ENCODE data around the gene FCER2.
"Not testable (repeated sequence)": the region's sequence is repeated elsewhere in the genome, so short reads cannot be mapped to it uniquely, and the experiment has no call there.

The FCER2 gene

DNA sequence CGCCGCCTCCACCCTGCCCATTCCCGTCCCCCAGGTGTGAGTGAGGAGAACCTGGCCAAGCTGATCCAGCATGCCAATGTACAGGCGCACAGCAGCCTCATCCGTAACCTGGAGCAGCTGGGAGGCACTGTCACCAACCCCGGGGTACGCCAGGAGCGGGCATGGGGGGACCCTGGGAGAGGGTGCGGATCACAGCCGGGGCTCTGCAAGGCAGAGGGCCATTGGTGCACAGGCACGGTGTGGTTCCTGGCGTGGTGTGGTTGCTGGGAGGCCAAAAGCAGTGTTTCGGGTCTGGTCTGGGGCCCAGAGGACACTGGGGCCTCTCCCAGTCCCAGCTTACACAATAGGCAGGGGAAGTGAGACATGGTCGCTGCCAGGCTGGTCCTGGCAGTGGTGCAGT is 56.8 kb downstream of the FCER2 start:
- no peak for DNase-seq

DNA sequence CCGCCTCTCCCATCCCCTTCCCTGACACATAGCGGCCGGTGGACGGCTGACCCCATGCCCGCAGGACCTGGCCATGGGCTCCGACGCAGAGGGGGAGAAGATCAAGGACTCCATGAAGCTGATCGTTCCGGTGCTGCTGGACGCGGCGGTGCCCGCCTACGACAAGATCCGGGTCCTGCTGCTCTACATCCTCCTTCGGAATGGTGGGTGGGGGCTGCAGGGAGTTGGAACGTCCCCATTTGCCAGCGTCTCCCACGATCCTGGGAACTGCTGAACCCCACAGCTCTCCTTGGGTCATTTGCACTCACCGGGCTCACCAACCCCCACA is 57.4 kb downstream of the FCER2 start:
- DNase-seq: no peak

DNA sequence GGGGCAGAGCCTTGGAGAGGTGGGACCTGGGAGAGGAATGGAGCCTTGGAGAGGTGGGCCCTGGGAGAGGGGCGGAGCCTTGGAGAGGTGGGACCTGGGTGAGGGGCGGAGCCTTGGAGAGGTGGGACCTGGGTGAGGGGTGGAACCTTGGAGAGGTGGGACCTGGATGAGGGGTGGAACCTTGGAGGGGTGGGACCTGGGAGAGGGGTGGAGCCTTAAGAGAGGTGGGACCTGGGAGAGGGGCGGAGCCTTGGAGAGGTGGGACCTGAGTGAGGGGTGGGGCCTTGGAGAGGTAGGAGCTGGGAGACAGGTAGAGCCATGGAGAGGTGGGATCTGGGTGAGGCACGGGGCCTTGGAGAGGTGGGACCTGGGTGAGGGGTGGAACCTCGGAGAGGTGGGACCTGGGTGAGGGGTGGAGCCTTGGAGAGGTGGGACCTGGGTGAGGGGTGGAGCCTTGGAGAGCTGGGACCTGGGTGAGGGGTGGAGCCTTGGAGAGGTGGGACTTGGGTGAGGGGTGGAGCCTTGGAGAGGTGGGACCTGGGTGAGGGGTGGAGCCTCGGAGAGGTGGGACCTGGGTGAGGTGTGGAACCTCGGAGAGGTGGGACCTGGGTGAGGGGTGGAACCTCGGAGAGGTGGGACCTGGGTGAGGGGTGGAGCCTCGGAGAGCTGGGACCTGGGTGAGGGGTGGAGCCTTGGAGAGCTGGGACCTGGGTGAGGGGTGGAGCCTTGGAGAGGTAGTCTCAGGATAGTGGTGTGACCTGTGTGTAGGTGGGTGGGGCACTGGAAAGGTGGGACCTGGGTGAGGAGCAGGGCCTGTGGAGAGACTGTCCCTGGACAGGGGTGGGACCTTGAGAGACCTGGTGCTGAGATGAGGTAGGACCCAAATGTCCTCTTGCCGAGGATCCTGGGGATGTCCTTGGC is 58.0 kb downstream of the FCER2 start:
- DNase-seq: not testable (repeated sequence)

DNA sequence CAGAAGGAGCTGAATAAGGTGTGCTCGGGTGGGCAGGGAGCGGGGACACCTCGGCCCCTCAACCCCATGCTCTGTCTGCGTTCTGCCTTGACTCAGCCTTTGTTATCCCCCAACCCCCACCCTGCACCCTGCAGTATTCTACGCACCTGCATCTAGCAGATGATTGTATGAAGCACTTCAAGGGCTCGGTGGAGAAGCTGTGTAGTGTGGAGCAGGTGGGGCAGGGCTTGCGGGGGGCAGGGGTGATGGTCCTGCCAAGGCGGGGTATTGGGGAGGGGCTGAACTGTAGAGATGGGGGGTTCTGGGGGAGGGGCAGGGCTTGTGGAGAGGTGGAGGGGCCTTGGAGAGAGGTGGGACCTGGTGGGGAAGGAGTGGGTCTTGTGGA is 58.9 kb downstream of the FCER2 start:
- no peak for DNase-seq

DNA sequence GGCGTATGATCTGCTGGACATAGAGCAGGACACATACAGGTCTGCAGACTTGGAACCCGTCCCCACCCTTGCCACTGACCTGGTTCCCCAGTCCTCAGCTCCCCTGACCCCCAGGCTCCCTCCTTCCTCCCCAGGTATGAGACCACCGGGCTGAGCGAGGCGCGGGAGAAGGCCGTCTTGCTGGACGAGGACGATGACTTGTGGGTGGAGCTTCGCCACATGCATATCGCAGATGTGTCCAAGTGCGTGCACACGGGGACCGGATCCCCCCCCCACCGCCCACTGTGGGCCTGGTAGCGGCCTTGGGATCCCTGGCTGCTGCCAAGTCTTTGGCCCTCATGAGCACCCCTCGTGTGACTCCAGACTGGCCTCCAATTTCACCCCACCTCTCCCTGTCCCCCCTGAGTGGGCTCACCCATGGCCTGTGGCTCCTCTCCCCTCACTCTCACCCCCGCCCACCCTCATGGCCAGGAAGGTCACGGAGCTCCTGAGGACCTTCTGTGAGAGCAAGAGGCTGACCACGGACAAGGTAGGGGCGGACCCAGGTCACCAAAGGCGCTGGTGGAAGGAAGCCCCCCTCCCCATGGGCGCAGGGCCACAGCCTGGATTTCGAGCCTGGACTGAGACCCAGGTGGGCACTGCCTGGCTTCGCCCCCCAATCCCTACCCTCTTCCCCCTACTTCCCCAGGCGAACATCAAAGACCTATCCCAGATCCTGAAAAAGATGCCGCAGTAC is 59.5 kb downstream of the FCER2 start:
- no peak for DNase-seq

DNA sequence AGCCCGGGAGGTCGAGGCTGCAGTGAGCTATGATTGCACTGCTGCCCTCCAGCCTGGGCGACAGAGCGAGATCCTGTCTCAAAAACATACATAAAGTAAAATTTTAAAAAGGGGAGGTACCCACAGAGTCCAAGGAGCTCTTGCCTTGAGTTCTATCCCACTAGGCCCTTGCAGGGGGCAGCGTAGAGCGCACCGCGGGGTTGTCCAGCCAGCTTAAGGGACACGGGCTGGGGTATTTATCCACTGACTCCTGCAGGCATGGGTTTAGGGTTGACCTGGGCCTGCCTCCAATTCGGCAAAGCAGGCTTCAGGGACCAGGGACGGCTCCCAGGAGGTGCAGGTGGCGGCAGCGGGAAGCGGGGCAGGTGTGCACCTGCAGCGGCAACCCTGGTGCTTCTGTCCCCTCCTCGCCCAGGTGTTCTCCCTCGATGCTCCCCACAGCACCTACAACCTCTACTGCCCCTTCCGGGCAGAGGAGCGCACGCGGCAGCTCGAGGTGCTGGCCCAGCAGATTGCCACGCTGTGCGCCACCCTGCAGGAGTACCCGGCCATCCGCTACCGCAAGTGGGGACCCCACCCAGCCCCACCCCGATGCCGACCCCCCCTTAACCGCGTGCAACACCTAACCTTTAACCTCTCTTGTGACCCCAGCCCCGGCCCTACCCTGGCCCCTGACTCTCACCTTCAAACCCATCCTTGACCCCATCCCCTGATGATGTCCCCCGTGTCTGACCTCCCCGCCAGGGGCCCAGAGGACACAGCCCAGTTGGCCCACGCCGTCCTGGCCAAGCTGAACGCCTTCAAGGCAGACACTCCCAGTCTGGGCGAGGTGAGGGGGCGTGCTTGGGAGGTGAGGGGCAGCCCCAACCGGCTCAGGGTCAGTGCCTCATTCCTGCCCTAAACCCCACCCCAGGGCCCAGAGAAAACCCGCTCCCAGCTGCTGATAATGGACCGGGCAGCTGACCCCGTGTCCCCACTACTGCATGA is 60.3 kb downstream of the FCER2 start:
- DNase-seq: no peak

DNA sequence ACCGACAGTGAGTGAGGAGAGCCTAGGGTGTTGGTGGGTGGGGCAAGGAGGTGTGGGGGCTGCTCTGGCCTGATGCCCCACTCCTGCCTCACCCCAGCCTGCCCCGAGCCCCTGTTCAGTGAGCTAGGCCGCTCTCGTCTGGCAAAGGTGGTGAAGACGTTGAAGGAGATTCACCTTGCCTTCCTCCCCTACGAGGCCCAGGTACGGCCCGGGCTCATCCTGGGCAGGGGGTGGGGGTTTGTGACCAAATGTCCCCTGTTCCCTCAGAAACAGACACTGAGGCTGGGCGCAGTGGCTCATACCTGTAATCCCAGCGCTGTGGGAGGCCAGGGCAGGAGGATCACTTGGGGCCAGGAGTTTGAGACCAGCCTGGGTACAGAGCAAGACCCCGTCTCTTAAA is 61.1 kb downstream of the FCER2 start:
- DNase-seq: no peak

DNA sequence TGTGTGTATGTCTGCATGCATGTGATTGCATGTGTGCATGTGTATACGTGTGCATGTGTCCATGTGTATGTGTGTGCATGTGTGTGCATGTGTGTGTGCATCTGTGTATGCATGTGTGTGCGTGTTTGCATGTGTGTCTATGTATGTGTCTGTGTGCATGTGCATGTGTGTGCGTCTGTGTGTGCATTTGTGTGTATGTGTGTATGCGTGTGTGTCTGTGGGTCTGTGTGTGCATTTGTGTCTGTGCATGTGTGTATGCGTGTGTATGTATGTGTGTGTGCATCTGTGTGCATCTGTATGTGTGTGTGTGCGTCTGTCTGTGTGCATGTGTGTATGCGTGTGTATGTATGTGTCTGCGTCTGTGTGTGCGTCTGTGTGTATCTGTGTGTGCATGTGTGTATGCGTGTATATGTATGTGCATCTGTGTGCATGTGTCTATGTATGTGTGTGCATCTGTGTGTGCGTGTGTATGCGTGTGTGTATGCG is 62.0 kb downstream of the FCER2 start:
- DNase-seq: no peak

DNA sequence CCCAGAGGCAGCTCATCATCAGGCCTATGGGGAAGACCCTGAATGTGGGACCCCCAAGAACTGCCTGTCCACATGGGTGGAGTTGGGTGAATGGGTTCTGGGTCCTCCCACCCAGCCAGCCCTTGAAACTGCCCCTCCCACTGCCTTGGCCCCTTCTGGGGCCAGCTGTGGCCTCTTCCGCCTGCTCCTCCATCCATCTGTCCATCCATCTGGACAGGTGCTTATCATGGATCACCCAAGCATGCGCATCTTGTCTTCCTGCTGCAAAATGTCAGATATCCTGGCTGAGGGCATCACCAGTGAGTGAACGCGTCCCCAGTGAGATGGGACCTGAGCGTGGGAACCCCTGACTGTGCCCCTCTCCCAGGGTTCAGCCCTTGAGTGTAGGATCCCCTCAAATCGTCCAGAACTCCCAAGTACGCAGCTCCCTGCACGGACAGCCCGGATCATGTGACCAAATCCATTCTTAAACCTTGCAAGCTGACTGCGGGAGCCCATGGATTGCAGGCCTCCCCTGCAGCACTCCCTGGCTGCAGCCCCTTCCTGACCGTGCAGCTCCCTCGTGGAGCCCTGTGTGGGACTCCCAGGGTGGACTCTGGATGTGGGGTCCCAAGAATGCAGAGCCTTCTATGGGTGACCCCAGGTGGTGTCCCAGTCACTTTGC is 63.0 kb downstream of the FCER2 start:
- DNase-seq: no peak
